Activated T-helper 2 cell treated with anti-CD3 and anti-CD28 coated beads, Interferon-gamma antibody, Interleukin-2, Interleukin-4, amounts not matched to agents 10 μg/mL and 5 μg/mL and 100 μg/mL, durations not matched to agents 14 hours and 24 hours and 36 hours (primary cell): ENCODE data around the gene NKX3-2. TPM values are rescaled to one million over a fixed set of nuclear protein-coding genes. Genes with fewer than 3 reads are reported as not detected.
A peak's percentile ranks its signal among the peaks of the same experiment; 100 is the strongest.

Experiments used
- DNase-seq: peaks from one replicate; pipeline ENCODE4 v3.0.0; 2021; ENCODE audit warnings: low spot score
- H3K27ac Mint-ChIP-seq: one replicate; pipeline ENCODE4 v1.8.0; 2021; ENCODE audit warnings: mixed read lengths
- H3K27me3 Mint-ChIP-seq: one replicate; pipeline ENCODE4 v1.8.0; 2021; ENCODE audit warnings: low read depth, mixed read lengths
- H3K36me3 Mint-ChIP-seq: one replicate; pipeline ENCODE4 v1.8.0; 2021; ENCODE audit warnings: low read depth, mixed read lengths
- H3K4me1 Mint-ChIP-seq: one replicate; pipeline ENCODE4 v1.8.0; 2021; ENCODE audit warnings: low read depth, mixed read lengths
- H3K4me3 Mint-ChIP-seq: one replicate; pipeline ENCODE4 v1.8.0; 2021; ENCODE audit warnings: low read depth, mild to moderate bottlenecking, moderate library complexity, mixed read lengths
- H3K9me3 Mint-ChIP-seq: one replicate; pipeline ENCODE4 v1.8.0; 2021; ENCODE audit warnings: mixed read lengths
- intact Hi-C: fragments of 100-400 bp; cut with micrococcal nuclease; formaldehyde crosslinking; loops from one replicate; pipeline ENCODE4 v1.15.1; 2023
- total RNA-seq: library from RNA; stranded (reverse); gene quantifications from 2 replicates; pipeline ENCODE4 v1.2.3, GENCODE V29; 2022

Gene NKX3-2
- total RNA-seq, 1 donor from 2014 or later = not detected

DNA sequence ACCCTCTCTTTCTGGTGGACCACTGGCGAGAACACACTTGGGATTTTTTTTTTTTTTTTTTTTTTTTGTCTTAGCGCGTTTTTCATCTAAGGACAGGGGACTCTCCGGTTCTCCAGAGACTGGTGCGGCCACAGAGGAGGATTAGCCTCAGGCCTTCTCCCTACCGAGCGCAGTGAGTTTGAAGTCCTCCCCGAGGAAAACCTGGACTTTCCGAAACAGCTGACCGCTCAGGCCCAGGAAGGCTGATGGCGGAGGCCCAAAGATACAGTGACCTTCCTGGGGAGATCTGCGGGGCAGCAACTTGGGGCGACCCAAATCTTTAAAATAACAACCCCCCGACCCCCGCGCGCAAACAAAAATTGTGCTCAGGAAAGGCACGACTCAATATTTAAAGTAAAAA lies 9.2 kb downstream of the NKX3-2 start:
- Mint-ChIP-seq H3K27me3 (peaks cover 93% of the 10 kb centered on the region), H3K4me1 (peaks cover 12% of the 10 kb centered on the region), H3K9me3 (peaks cover 14% of the 10 kb centered on the region), H3K36me3 (peaks cover 7% of the 10 kb centered on the region), H3K4me3 (no peak overlapping the region), H3K27ac (no peak overlapping the region)
- no peak for DNase-seq
- intact Hi-C loops = no loop called here

DNA sequence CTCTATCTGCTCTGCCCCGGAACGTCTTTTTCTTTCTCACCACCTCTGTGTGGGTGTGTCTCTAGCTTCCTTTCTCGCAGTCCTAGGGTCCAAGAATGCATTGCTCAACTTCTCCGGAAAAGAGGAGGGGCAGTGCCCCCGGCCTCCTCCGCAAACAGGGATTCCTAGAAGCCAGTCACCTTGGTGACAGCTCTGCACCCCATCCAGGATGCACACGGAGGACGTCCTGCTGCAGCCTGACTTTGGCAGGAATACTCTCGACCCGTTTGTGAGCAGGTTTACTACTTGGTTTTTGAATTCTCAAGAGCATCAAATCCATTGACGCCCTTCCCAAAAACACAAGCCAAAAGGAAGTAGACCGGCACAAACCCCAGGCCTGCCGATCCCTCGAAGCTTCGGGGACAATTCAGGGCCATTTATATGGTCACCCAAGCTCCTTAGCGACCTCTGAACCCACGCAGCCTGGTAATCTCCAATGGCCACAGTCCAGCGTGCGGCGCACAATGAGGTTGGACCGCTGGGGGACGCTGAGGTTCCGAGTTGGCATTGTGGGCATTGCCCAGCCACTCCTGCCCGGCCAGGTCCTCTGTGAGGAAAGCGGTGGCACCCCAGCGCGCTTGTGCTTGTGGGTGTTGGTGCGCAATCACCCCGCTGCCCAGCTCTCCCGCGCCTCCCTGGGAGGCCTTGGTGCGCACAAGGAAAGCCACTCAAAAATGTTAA lies 9.8 kb downstream of the NKX3-2 start:
- intact Hi-C loops = no loop called here
- peaks cover 11% of the 10 kb centered on the region for H3K4me1 Mint-ChIP-seq
- no peak overlapping the region for H3K27ac Mint-ChIP-seq
- no peak for DNase-seq
- H3K9me3 Mint-ChIP-seq = peaks cover 14% of the 10 kb centered on the region
- H3K36me3 Mint-ChIP-seq = peaks cover 7% of the 10 kb centered on the region
- H3K27me3 Mint-ChIP-seq = peaks cover 94% of the 10 kb centered on the region
- no peak overlapping the region for H3K4me3 Mint-ChIP-seq

DNA sequence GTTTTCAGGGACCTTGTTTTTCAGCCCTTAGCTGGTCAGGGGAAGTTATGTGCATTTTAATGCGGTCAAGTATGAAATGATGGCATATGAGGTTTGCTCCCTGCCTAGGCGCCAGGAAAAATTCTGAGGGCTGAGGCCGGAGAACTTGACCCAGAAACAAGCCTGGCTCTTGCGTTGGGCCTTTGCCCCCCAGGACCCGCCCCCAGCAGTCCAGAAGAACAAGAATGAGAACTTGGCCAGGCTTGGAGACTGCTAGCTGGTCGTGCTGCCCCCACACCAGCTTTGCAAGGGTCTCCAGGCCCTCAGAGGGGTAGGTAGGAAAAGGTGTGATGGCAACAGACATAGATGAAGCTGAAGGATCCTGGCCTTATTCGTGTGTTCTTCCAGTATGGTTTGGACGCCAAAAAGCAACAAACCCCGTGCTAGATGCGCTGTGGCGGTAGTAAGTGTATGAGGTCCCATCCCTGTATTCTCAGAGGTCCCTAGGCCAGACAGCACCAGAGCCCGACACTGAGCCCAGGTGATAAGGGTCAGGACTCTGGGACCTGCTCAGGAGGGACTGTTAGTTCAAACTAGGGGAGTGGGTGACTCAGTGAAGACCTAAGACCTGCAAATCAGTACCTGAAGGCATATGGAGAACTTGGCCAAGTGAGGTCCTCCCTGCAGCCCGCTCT lies 10.5 kb downstream of the NKX3-2 start:
- intact Hi-C loops = no loop called here
- Mint-ChIP-seq H3K27ac (no peak overlapping the region), H3K4me3 (no peak overlapping the region), H3K27me3 (peaks cover 93% of the 10 kb centered on the region), H3K4me1 (peaks cover 13% of the 10 kb centered on the region), H3K9me3 (peaks cover 14% of the 10 kb centered on the region), H3K36me3 (peaks cover 8% of the 10 kb centered on the region)
- DNase-seq = no peak

DNA sequence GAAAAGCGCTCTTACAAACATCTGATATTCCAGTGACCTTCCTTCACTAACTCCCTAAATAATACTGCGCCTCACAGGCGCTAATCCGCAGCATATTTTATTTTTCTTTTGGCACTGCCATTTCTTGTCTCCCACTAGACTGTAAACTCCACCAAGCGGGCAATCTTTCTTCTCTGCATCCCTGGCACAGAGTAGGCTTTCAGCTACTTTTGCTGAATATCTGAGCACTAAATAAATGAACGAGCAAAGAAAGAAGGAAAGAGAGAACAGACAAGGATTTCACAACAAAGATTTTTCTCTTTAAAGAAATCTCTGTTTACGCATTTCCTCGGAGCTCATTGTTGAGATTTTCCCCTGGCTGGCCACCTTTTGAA lies 12.7 kb downstream of the NKX3-2 start:
- Mint-ChIP-seq H3K4me1 (peaks cover 19% of the 10 kb centered on the region), H3K36me3 (peaks cover 4% of the 10 kb centered on the region), H3K9me3 (peaks cover 2% of the 10 kb centered on the region), H3K27me3 (peaks cover 89% of the 10 kb centered on the region), H3K27ac (no peak overlapping the region), H3K4me3 (no peak overlapping the region)
- intact Hi-C loops = no loop called here
- no peak for DNase-seq

DNA sequence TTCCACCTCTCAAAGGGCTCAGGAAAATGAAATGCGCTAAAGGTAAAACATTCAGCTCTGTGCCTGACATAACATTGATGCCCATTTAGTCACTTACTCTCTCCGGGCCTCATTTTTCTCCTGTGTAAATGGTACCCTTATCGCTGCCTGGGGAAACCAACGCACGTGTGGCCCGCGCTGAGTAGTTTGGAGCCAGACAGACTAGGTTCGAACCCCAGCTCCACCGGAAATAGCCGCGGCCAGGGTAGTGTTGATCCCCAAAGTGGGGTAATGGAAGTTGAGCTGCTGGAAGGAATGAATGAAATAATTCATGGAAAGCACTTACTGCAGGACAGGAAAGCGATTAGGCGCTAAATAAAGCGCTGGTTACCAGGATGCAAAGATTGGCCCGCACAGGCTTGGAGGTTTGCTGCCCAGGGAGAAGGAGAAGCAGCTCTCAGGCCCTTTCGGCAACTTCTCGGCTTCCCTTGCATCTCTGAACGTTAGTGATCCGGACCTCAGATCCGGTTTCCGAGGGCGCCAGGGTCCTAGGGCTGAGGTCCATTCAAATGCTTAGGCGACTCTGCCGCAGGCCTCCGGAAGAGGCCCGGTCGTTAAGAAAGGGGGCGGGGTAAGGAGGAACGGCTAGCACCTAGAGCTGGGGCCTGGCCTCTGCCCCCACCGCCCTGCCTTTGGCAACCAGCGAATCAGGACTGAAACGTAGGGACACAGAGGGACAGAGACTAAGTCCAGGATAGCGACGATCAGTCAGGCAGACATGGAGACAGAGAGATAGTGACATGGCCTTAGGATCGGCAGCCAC lies 13.3 kb downstream of the NKX3-2 start:
- H3K27me3 Mint-ChIP-seq = peaks cover 89% of the 10 kb centered on the region
- DNase-seq = no peak
- no peaks in the 10 kb centered on the region for H3K9me3 Mint-ChIP-seq
- no peak overlapping the region for H3K4me3 Mint-ChIP-seq
- H3K27ac Mint-ChIP-seq = no peak overlapping the region
- intact Hi-C loops = no loop called here
- peaks cover 3% of the 10 kb centered on the region for H3K36me3 Mint-ChIP-seq
- peaks cover 19% of the 10 kb centered on the region for H3K4me1 Mint-ChIP-seq

DNA sequence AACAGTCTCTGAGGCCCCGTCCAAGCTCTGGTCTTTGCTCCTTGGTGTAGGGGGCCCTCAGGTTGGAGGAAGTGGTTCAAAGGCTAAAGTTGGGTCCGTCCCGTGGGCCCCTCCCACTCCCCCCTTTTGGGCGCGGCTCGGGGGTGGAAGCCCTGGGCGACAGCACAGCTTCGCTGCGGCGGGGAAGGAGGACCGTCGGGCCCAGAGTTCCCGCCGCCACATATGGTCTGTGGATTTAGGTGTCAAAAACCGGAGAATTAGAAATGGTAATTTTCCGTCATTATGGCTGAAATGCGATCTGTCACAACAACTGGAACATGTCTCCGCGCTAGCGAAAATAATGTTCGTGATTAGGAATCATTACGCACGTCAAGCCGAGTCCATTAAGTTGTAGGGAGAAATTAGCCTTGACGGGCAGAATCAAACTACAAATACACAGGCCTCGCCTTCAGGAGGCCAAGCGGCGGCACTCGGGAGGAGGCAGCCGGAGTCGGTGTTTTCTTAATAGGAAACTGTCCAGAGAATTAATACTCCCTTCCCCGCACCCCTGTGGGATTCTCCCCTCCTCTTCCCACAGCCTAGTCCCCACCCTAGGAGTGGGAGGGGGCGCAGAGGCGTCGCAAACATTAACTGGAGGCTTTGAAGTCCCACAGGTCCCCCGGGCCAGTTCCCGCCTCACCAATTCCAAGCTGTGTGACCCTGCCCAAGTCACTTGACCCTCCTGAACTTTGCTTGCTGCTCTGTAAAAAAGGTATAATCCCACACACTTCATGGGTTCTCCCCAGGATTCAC lies 15.0 kb downstream of the NKX3-2 start:
- intact Hi-C loops = loop anchor here (2.0 kb wide), 1 partner anchor 15 kb away; the partner anchor contains the start of gene NKX3-2
- DNase-seq = no peak
- Mint-ChIP-seq H3K36me3 (peaks cover 3% of the 10 kb centered on the region), H3K4me1 (peaks cover 18% of the 10 kb centered on the region), H3K9me3 (peaks cover 4% of the 10 kb centered on the region), H3K27me3 (peaks cover 90% of the 10 kb centered on the region), H3K4me3 (no peak overlapping the region), H3K27ac (no peak overlapping the region)

DNA sequence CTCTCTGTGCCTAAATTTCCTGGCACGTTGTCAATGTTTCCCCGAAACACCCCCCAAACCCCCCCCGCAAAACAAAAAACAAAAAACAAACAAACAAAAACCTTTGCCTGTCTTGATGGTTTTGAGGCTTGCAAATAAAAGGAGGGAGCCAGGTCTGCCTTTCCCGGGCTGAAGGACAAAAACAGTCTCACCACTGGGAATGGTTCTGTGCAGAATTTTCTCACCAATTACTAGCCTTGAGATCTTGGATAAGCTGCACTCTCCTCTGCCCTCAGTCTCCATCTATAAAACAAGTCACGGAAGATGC lies 15.5 kb downstream of the NKX3-2 start:
- intact Hi-C loops = loop anchor here (1.0 to 2.0 kb wide), 2 partner anchors 8 to 16 kb away; partner anchors contain the start of gene NKX3-2
- no peak overlapping the region for H3K27ac Mint-ChIP-seq

DNA sequence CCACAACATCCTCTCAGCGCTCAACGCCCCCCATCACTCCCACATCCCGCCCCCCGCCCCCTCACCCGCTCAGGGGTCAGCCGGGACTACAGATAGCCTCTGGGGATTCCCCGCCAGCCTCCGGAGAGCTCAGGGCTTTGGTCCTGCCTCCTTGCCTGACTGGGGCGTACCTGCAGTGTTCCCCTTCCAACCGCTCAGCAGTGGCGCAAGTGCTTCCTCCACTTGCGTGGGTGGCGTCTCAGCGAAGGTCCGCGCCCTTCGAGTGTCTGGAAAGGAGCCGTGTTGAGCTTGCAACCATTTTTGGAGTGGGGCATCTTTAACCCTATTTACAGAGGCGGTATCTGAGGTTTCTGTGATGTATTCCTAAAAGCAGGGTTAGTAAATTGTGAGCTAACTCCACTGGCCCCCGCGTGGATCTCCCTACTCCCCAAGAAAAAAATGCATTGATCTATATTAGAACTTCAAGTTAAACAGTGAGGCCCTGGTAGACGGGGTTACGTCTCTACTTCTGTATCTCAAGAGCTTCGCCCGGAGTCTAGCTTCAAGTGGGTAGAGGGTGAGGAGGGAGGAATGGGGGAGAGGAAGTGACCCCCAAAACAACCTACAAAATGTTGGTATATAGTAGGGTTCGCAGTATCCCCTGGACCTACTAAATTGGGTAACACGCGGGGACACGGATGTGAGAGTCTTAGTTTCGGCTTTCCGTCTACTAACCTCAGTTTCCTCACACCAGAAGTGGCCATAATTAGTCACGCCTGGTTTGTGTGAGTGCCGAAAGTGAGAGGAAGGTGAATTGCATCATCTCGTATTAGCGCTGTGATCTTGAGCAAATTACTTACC lies 16.1 kb downstream of the NKX3-2 start:
- intact Hi-C loops = loop anchor here (1.0 to 2.0 kb wide), 2 partner anchors 8 to 17 kb away; partner anchors contain the start of gene NKX3-2
- DNase-seq = no peak
- Mint-ChIP-seq H3K4me1 (peaks cover 16% of the 10 kb centered on the region), H3K27ac (no peak overlapping the region), H3K36me3 (peaks cover 3% of the 10 kb centered on the region), H3K27me3 (peaks cover 89% of the 10 kb centered on the region), H3K4me3 (peak overlapping the region; percentile 8), H3K9me3 (peaks cover 10% of the 10 kb centered on the region)

More for the DNA sequence above, 15.5 kb downstream of the NKX3-2 start:
- Mint-ChIP-seq H3K9me3 (peaks cover 10% of the 10 kb centered on the region), H3K4me3 (no peak overlapping the region), H3K27me3 (peaks cover 90% of the 10 kb centered on the region), H3K4me1 (peaks cover 15% of the 10 kb centered on the region), H3K36me3 (peaks cover 3% of the 10 kb centered on the region)
- no peak for DNase-seq

DNA sequence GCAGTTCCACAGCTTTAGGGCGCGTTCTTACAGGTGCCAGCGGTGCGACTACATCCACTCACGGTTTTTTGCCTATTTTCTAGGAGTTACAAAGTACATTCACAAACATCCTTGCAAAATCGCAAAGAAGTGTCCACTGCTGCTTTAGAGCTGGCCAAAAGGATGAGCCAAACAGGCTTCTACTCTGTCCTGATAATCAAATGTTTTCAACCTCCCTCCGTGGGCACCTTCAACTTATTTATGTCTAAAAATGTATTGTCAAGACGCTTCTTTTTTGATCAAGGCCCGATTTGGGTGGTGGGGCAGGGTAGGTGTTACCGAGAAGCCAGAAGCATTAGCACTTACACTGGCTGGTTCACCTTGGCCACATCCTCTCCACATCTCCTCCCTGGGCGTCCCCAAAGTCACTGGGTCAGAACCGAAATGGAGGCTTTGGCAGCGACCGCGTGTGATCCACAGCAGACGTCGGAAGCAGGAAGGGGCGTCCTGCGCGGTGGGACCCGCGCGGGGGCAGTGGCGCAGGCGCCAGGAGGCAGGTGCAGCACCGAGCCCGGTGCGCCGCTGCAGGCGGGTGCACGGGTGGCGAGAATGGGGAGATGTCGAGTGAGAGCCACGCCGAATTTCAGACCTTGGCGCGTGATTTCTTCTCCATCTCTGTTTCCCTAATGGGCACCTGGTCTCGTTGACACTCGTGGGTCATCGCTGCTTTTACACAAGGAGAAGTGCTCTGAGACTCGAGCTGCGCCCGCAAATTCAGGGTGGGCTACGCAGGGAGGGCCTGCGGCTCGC lies 16.9 kb downstream of the NKX3-2 start:
- peaks cover 3% of the 10 kb centered on the region for H3K36me3 Mint-ChIP-seq
- no peak overlapping the region for H3K27ac Mint-ChIP-seq

DNA sequence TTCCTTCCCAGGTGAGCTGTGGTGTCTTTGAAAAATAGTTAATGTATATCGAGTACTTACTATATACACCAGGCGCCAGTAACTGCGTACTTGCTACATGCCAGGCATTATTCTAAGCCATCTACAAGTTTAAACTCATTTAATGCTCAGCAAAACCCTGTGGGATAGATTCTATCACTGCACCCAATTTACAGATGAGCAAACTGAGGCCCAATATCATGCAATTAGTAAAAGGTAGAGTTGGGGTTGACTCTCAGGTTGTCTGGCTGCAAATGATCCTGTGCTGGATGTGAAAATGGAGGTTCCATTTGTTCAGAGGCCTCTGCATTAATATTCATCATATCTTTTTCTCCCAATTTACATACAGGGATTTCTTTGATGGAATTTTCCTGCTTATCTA lies 17.6 kb downstream of the NKX3-2 start:
- intact Hi-C loops = no loop called here
- DNase-seq = no peak
- peaks cover 18% of the 10 kb centered on the region for H3K4me1 Mint-ChIP-seq

More for the DNA sequence above, 16.9 kb downstream of the NKX3-2 start:
- H3K4me3 Mint-ChIP-seq = no peak overlapping the region
- H3K4me1 Mint-ChIP-seq = peaks cover 18% of the 10 kb centered on the region
- intact Hi-C loops = no loop called here
- peaks cover 88% of the 10 kb centered on the region for H3K27me3 Mint-ChIP-seq
- no peak for DNase-seq
- peaks cover 10% of the 10 kb centered on the region for H3K9me3 Mint-ChIP-seq

DNA sequence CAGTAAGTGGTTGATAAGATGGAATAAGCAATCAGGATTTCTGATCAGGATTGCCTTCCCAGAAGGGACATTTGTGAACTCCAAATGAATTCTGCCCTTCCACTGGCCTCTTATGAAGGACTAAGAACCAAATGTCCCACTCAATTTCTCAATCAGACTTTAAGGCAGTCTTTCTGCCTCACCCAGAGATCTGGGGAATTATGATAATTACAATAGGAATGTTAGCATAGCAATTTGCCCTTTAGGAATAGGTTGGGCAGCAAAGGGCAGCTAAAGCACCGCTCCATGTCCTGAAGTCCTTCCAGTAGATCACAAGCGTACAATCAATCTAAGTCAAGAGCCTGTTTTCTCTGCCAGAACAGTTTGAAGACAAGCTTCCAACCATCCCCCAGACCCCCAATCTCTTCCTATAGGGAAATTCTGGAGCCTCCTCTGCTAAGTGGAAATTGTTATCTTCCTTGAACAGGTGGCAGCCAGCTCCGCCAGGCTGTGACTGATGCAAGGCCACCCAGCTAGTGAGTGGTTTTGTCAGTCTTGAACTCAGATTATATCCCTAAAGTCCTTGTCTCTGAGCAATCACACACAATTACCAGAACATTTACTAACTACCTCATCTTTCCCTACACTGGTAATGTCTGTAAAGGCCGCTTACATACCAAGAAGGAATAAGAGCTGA lies 18.6 kb downstream of the NKX3-2 start:
- H3K27me3 Mint-ChIP-seq = peaks cover 87% of the 10 kb centered on the region
- H3K4me3 Mint-ChIP-seq = no peak overlapping the region
- no peak for DNase-seq
- H3K36me3 Mint-ChIP-seq = peaks cover 3% of the 10 kb centered on the region
- intact Hi-C loops = no loop called here
- H3K27ac Mint-ChIP-seq = no peak overlapping the region
- H3K9me3 Mint-ChIP-seq = peaks cover 10% of the 10 kb centered on the region
- H3K4me1 Mint-ChIP-seq = peaks cover 15% of the 10 kb centered on the region

More for the DNA sequence above, 17.6 kb downstream of the NKX3-2 start:
- peaks cover 90% of the 10 kb centered on the region for H3K27me3 Mint-ChIP-seq
- H3K9me3 Mint-ChIP-seq = peaks cover 10% of the 10 kb centered on the region
- H3K27ac Mint-ChIP-seq = no peak overlapping the region
- no peak overlapping the region for H3K4me3 Mint-ChIP-seq
- H3K36me3 Mint-ChIP-seq = peaks cover 3% of the 10 kb centered on the region
